ENCODE data around the gene NRIP3.

Gene NRIP3

DNA sequence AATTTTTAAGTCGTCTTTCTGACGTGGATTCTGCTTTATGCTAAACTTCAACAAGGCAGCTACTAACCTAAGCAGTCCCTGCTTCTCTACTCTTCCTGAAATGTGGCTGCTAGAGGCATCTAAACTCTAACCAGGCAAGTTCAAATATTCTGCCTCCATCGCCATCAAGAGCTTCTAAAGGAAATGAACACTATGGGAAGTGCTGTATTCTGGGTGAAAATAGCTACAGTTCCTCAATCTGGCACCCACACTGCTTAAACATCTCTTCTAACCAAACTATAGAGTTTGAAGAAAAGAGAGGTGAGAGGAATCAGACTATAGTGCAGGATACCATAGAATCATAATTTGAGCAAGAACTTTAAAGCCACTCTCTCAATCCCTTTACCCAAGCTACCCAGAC lies 6.3 kb downstream of the NRIP3 start:
- no peak overlapping the region for H3K4me2 ChIP-seq (ENCODE audit: insufficient read depth, low read length)
- ATAC-seq (ENCODE audit: insufficient read depth, low read depth) (no peak), DNase-seq (no peak)
- no peaks in the 10 kb centered on the region for H3K4me1 ChIP-seq (ENCODE audit: insufficient read depth, low read length)
- no peak overlapping the region for H3K9ac ChIP-seq (ENCODE audit: low read depth, low read length)
- H3K36me3 ChIP-seq (ENCODE audit: insufficient read depth, low read length), result no peaks in the 10 kb centered on the region
- H3K27me3 ChIP-seq (ENCODE audit: insufficient read depth, low read length, poor library complexity), result peaks cover 23% of the 10 kb centered on the region
- H3K27ac ChIP-seq (ENCODE audit: low read length), result no peak overlapping the region
- no peaks in the 10 kb centered on the region for H3K79me2 ChIP-seq (ENCODE audit: insufficient read depth, low read length)
- no peaks in the 10 kb centered on the region for H3K9me3 ChIP-seq (ENCODE audit: insufficient read depth, low read length, severe bottlenecking)
- no peaks in the 10 kb centered on the region for H4K20me1 ChIP-seq (ENCODE audit: insufficient read depth, low read length)
- H2AFZ ChIP-seq (ENCODE audit: low read depth, low read length), result no peak overlapping the region
- TF ChIP-seq EZH2 (IDR thresholded peaks at IDR 0.05; ENCODE audit: borderline replicate concordance, low read depth, low read length, severe bottlenecking), result no peak
- TF ChIP-seq, protein P1, sequence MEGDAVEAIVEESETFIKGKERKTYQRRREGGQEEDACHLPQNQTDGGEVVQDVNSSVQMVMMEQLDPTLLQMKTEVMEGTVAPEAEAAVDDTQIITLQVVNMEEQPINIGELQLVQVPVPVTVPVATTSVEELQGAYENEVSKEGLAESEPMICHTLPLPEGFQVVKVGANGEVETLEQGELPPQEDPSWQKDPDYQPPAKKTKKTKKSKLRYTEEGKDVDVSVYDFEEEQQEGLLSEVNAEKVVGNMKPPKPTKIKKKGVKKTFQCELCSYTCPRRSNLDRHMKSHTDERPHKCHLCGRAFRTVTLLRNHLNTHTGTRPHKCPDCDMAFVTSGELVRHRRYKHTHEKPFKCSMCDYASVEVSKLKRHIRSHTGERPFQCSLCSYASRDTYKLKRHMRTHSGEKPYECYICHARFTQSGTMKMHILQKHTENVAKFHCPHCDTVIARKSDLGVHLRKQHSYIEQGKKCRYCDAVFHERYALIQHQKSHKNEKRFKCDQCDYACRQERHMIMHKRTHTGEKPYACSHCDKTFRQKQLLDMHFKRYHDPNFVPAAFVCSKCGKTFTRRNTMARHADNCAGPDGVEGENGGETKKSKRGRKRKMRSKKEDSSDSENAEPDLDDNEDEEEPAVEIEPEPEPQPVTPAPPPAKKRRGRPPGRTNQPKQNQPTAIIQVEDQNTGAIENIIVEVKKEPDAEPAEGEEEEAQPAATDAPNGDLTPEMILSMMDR (IDR thresholded peaks at IDR 0.05; ENCODE audit: borderline replicate concordance, extremely low read depth, low read length, poor library complexity, severe bottlenecking), result no peak
- no peak overlapping the region for H3K4me3 ChIP-seq (ENCODE audit: low read depth in 1 of 2, low read length in 2 of 2)

DNA sequence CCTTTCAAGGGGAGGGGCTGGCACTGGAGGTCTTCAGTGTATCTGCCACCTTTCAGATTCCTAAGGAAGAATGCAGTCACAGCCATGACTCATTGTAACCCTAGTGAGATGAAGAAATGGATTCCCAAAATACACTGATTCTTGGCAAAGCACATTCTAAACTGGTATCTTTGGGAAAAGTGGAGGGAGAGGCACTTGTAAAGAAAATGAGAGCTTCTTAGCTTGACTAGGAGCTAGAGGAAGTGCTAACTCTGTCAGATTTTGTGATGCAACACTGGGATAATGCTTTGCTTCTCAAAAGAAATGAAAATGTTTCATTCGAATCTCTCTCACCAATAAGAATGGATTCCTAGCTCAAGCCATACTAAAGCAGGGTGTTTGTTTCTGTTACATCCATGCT lies 14.3 kb downstream of the NRIP3 start:
- Histone ChIP-seq H4K20me1 (ENCODE audit: insufficient read depth, low read length) (no peaks in the 10 kb centered on the region), H3K4me2 (ENCODE audit: insufficient read depth, low read length) (no peak overlapping the region), H3K36me3 (ENCODE audit: insufficient read depth, low read length) (no peaks in the 10 kb centered on the region), H3K4me3 (ENCODE audit: low read depth in 1 of 2, low read length in 2 of 2) (no peak overlapping the region), H3K27ac (ENCODE audit: low read length) (no peak overlapping the region), H3K9me3 (ENCODE audit: insufficient read depth, low read length, severe bottlenecking) (no peaks in the 10 kb centered on the region), H3K27me3 (ENCODE audit: insufficient read depth, low read length, poor library complexity) (peaks cover 14% of the 10 kb centered on the region), H3K4me1 (ENCODE audit: insufficient read depth, low read length) (no peaks in the 10 kb centered on the region), H3K79me2 (ENCODE audit: insufficient read depth, low read length) (no peaks in the 10 kb centered on the region), H3K9ac (ENCODE audit: low read depth, low read length) (no peak overlapping the region), H2AFZ (ENCODE audit: low read depth, low read length) (no peak overlapping the region)
- ATAC-seq (ENCODE audit: insufficient read depth, low read depth) (no peak), DNase-seq (no peak)
- TF ChIP-seq, protein P1 (IDR thresholded peaks at IDR 0.05; ENCODE audit: borderline replicate concordance, extremely low read depth, low read length, poor library complexity, severe bottlenecking), result no peak
- TF ChIP-seq EZH2 (IDR thresholded peaks at IDR 0.05; ENCODE audit: borderline replicate concordance, low read depth, low read length, severe bottlenecking), result no peak

DNA sequence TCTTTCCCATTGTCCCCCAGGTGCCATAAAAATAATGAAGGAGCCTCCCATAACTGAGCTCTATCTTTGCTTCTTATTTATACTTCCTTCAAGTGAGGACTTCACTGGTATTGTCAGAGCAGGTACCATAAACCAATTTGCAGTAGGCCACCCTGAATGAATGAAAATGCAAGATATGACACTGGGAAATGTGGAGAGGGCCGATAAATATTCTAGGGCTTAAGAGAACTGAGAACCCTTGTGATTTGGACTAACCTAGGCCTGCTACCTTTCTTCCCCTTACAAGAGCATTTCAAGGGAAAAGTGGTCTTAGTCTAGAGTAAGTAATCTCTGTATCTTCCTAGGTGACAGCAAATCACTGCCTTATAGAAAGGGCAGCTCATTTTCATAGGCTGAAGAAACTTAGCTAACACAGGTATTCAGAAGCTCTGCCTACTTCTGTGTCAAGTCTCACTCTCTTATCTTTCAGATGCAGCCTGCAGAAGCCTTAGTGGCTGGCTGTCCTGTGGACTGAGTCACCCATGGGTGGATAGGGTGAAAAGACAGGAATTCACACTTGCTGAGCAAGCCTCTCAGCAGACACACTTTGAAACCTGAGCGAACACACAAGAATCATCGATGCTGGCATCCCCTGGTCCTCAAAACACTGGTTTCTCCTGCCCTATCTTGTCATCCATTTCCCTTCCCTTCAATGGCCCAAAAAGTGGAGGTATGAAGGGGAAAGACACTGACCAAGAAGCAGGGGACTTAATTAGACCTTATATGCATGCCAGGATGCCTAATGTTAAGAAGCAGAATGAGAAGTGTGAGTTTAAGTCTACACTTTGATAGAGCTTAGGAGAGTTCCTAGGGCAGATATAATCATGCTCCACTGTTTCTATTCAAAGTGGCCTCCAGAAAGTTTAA lies 15.2 kb downstream of the NRIP3 start:
- no peak for ATAC-seq (ENCODE audit: insufficient read depth, low read depth)
- Histone ChIP-seq H3K4me1 (ENCODE audit: insufficient read depth, low read length) (no peaks in the 10 kb centered on the region), H3K4me2 (ENCODE audit: insufficient read depth, low read length) (no peak overlapping the region), H3K36me3 (ENCODE audit: insufficient read depth, low read length) (no peaks in the 10 kb centered on the region), H4K20me1 (ENCODE audit: insufficient read depth, low read length) (no peaks in the 10 kb centered on the region), H3K27ac (ENCODE audit: low read length) (no peak overlapping the region), H3K9me3 (ENCODE audit: insufficient read depth, low read length, severe bottlenecking) (no peaks in the 10 kb centered on the region), H3K9ac (ENCODE audit: low read depth, low read length) (no peak overlapping the region), H3K4me3 (ENCODE audit: low read depth in 1 of 2, low read length in 2 of 2) (no peak overlapping the region), H2AFZ (ENCODE audit: low read depth, low read length) (no peak overlapping the region), H3K27me3 (ENCODE audit: insufficient read depth, low read length, poor library complexity) (peaks cover 8% of the 10 kb centered on the region), H3K79me2 (ENCODE audit: insufficient read depth, low read length) (no peaks in the 10 kb centered on the region)
- no peak for DNase-seq
- TF ChIP-seq, protein P1 (IDR thresholded peaks at IDR 0.05; ENCODE audit: borderline replicate concordance, extremely low read depth, low read length, poor library complexity, severe bottlenecking), result no peak
- no peak for TF ChIP-seq EZH2 (IDR thresholded peaks at IDR 0.05; ENCODE audit: borderline replicate concordance, low read depth, low read length, severe bottlenecking)
